Activated naive CD4-positive, alpha-beta T cell treated with anti-CD3 and anti-CD28 coated beads, Interleukin-2, amount 10 ng/mL, durations not matched to agents 7 days and 5 days (primary cell): Measurements from ENCODE around the gene COG7.

Experiments used
- CTCF ChIA-PET: fragments of 350-600 bp; sonication (Branson Sonifier 250); formaldehyde crosslinking; loops from one replicate; lab custom pipeline; 2021; ENCODE audit warnings: antibody characterized with exemption; lab: Charles Lee
- DNase-seq: peaks from one replicate; pipeline ENCODE4 v3.0.0-alpha.2; 2020
- H3K27ac Mint-ChIP-seq: one replicate; pipeline ENCODE4 v1.8.0; 2021; ENCODE audit warnings: mild to moderate bottlenecking, moderate library complexity, mixed read lengths
- H3K27me3 Mint-ChIP-seq: one replicate; pipeline ENCODE4 v1.8.0; 2021; ENCODE audit warnings: mild to moderate bottlenecking, mixed read lengths
- H3K36me3 Mint-ChIP-seq: one replicate; pipeline ENCODE4 v1.8.0; 2021; ENCODE audit warnings: mixed read lengths
- H3K4me1 Mint-ChIP-seq: one replicate; pipeline ENCODE4 v1.8.0; 2021; ENCODE audit warnings: mixed read lengths
- H3K4me3 Mint-ChIP-seq: one replicate; pipeline ENCODE4 v1.8.0; 2021; ENCODE audit warnings: mild to moderate bottlenecking, moderate library complexity, mixed read lengths
- H3K9me3 Mint-ChIP-seq: one replicate; pipeline ENCODE4 v1.8.0; 2021; ENCODE audit warnings: mixed read lengths

COG7 gene

GRCh38 chr16:23452572-23453337, at the start of gene COG7:
Gene COG7 (minus strand): TSS chr16:23453189. CDS start chr16:23452994, 195 bp downstream.
- H3K4me3 Mint-ChIP-seq = peak within 1 kb of the TSS; percentile 92
- peak within 1 kb of the TSS; percentile 84 for H3K27ac Mint-ChIP-seq
- peak; percentile 91 for DNase-seq
- H3K36me3 Mint-ChIP-seq = peaks cover 4% of the 10 kb centered on the region
- H3K4me1 Mint-ChIP-seq = peaks cover 27% of the 10 kb centered on the region
- no peaks in the 10 kb centered on the region for H3K27me3 Mint-ChIP-seq
- CTCF ChIA-PET = interaction anchor here (0.6 to 3.2 kb wide), 3 partner anchors 18 to 1156 kb away, joined by 3 to 22 read pairs (median 3); partner anchors contain the start of gene POLR3E
- H3K9me3 Mint-ChIP-seq = no peaks in the 10 kb centered on the region

DNA sequence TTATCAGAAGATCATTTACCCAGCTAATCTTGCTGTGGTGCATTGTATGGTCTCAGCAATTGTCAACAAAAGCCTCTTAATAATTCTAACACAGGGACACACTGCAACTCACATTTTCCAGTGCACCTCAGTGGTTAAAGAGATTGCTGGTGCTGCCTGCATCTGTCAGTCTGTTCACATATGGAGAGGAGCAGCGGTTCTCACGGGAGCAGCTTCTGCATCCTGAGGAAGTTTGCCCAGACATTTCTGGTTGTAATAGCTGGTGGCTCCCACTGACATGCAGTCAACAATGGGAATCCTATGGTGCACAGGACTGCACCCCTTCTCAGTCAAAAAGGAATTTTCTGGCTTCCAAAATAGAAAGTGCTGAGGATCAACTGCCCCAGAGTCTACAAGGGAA, 49.5 kb upstream of the COG7 start:
- Mint-ChIP-seq H3K27me3 (no peaks in the 10 kb centered on the region), H3K9me3 (no peaks in the 10 kb centered on the region), H3K36me3 (peaks cover 11% of the 10 kb centered on the region), H3K27ac (no peak overlapping the region), H3K4me1 (peaks cover 68% of the 10 kb centered on the region), H3K4me3 (no peak overlapping the region)
- CTCF ChIA-PET = no interaction called here
- DNase-seq = no peak

DNA sequence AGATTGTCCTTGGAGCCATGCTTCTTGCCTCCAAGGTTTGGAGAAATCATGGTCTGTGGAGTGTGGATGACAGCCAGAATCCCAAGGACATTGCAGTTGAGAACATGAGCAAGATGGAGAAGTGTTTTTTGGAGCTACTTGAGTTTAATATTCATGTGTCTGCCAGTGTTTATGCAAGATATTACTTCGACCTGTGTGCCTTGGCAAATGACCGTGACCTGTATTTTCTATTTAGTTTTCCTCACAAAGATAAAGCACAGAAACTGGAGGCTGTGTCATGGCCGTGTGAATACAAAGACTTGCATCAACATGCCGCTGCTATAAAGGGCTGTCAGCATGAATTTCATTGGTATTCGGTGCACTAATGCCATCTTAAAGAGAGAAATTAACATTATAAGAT, 48.3 kb upstream of the COG7 start:
- H3K4me1 Mint-ChIP-seq = peaks cover 71% of the 10 kb centered on the region
- peaks cover 10% of the 10 kb centered on the region for H3K36me3 Mint-ChIP-seq
- DNase-seq = no peak
- no peak overlapping the region for H3K4me3 Mint-ChIP-seq
- CTCF ChIA-PET = no interaction called here
- H3K27me3 Mint-ChIP-seq = no peaks in the 10 kb centered on the region
- no peaks in the 10 kb centered on the region for H3K9me3 Mint-ChIP-seq
- H3K27ac Mint-ChIP-seq = no peak overlapping the region

DNA sequence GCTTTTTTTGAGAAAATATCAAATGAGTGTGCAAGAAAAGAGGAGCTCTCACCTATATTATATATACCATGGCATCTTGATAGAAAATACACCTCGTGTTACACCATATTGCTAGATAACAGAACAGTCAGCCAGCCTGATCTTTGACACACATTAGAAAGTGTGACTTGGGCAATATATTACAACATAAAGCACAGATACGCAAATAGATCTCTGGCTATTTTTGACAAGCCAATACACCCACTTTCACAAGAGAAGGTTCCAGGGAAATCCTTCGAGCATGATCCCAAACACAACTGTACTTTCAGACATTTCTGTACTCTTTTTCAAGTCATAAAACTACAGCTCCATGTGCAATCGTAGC, 47.9 kb upstream of the COG7 start:
- Mint-ChIP-seq H3K27me3 (no peaks in the 10 kb centered on the region), H3K4me3 (no peak overlapping the region), H3K27ac (no peak overlapping the region), H3K36me3 (peaks cover 9% of the 10 kb centered on the region), H3K4me1 (peaks cover 67% of the 10 kb centered on the region), H3K9me3 (no peaks in the 10 kb centered on the region)
- CTCF ChIA-PET = no interaction called here
- DNase-seq = no peak

GRCh38 chr16:23500212-23500861, 47.3 kb upstream of the COG7 start:
- no peak overlapping the region for H3K27ac Mint-ChIP-seq
- peaks cover 14% of the 10 kb centered on the region for H3K36me3 Mint-ChIP-seq
- no peaks in the 10 kb centered on the region for H3K9me3 Mint-ChIP-seq
- no peak for DNase-seq
- peaks cover 63% of the 10 kb centered on the region for H3K4me1 Mint-ChIP-seq
- no peaks in the 10 kb centered on the region for H3K27me3 Mint-ChIP-seq
- no peak overlapping the region for H3K4me3 Mint-ChIP-seq
- CTCF ChIA-PET = interaction anchor here (1.1 kb wide), 1 partner anchor 66 kb away, joined by 4 read pairs; no protein-coding TSS in a partner anchor

DNA sequence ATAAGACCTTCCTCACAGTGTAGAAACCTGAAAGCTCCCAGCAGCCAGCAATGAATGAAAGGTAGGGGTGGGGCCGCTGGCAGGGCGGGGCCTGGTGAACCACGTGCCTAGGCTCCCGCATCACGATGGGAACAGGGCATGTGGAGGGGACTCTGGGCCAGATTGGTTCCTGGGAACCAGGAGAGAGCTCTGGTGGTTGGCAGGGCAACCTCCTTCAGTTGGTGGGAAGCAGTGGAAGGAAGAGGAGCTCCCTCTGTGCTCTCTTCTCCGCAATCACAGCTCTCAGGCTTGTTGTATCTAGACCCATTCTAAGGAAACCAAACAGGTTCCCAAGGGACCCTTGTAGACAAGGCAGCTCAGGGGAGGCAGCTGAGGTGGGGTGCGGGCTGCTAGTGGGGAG, 46.8 kb upstream of the COG7 start:
- Mint-ChIP-seq H3K9me3 (no peaks in the 10 kb centered on the region), H3K36me3 (peaks cover 14% of the 10 kb centered on the region), H3K4me3 (no peak overlapping the region), H3K27ac (no peak overlapping the region), H3K4me1 (peaks cover 58% of the 10 kb centered on the region), H3K27me3 (no peaks in the 10 kb centered on the region)
- no peak for DNase-seq
- CTCF ChIA-PET = interaction anchor here (1.1 kb wide), 1 partner anchor 65 kb away, joined by 4 read pairs; no protein-coding TSS in a partner anchor

DNA sequence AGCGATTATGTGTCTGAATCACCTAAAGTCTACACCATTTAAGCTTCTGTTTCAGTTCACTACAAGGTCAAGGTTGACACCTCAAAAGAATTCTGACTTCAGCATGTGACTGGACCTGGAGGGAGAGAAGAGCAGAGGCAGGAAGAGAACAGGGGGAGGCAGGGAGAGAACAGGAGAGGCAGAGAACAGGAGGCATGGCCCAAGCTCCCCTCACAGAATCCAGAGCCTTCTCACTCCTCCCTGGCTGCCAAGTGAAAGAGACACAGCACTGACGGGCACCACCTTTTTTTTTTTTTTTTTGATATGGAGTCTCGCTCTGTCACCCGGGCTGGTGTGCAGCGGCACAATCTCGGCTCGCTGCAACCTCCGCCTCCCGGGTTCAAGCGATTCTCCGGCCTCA, 45.9 kb upstream of the COG7 start:
- Mint-ChIP-seq H3K9me3 (no peaks in the 10 kb centered on the region), H3K27me3 (no peaks in the 10 kb centered on the region), H3K27ac (no peak overlapping the region), H3K4me1 (peaks cover 49% of the 10 kb centered on the region), H3K4me3 (no peak overlapping the region), H3K36me3 (peaks cover 17% of the 10 kb centered on the region)
- CTCF ChIA-PET = no interaction called here
- no peak for DNase-seq

- Mint-ChIP-seq H3K4me3 (no peak overlapping the region), H3K9me3 (no peaks in the 10 kb centered on the region), H3K27me3 (no peaks in the 10 kb centered on the region), H3K36me3 (peaks cover 24% of the 10 kb centered on the region), H3K27ac (peak overlapping the region; percentile 79), H3K4me1 (peaks cover 40% of the 10 kb centered on the region)
- no peak for DNase-seq
- CTCF ChIA-PET = no interaction called here
These were observed 44.5 kb upstream of the COG7 start for GRCh38 chr16:23497543-23497868.

- Mint-ChIP-seq H3K4me3 (no peak overlapping the region), H3K4me1 (peaks cover 36% of the 10 kb centered on the region), H3K27ac (peak overlapping the region; percentile 79), H3K9me3 (no peaks in the 10 kb centered on the region), H3K27me3 (no peaks in the 10 kb centered on the region), H3K36me3 (peaks cover 29% of the 10 kb centered on the region)
- CTCF ChIA-PET = no interaction called here
- no peak for DNase-seq
These were observed 44.0 kb upstream of the COG7 start for GRCh38 chr16:23496821-23497542.

- Mint-ChIP-seq H3K4me3 (no peak overlapping the region), H3K27me3 (no peaks in the 10 kb centered on the region), H3K27ac (peak overlapping the region; percentile 8), H3K4me1 (peaks cover 33% of the 10 kb centered on the region), H3K9me3 (no peaks in the 10 kb centered on the region), H3K36me3 (peaks cover 37% of the 10 kb centered on the region)
- CTCF ChIA-PET = interaction anchor here (0.6 to 0.7 kb wide), 2 partner anchors 20 to 101 kb away, joined by 3 read pairs; no protein-coding TSS in a partner anchor
- DNase-seq = no peak
These were observed 42.7 kb upstream of the COG7 start for GRCh38 chr16:23495671-23496070.

DNA sequence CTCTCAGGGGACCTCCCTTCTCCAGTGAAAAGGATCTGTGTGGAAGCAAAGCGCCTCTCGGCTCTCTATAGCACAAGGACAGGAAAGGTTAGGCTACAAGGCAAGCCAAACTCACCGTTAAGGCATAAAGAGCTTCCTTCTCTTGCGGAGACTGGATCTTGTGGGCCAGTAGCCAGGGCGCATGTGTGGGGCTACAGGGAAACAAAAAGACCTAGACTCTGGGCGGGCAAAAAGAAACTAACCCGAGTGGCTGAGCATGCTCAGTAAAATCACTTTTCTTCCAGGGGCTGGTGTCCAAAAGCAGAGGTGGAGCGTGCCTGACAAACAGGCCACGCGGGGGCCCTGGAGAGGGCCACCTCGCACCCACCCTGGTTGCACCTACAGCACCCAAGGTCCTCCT, 41.2 kb upstream of the COG7 start:
- Mint-ChIP-seq H3K4me1 (peaks cover 22% of the 10 kb centered on the region), H3K4me3 (no peak overlapping the region), H3K9me3 (no peaks in the 10 kb centered on the region), H3K36me3 (peaks cover 46% of the 10 kb centered on the region), H3K27me3 (no peaks in the 10 kb centered on the region), H3K27ac (no peak overlapping the region)
- no peak for DNase-seq
- CTCF ChIA-PET = no interaction called here

DNA sequence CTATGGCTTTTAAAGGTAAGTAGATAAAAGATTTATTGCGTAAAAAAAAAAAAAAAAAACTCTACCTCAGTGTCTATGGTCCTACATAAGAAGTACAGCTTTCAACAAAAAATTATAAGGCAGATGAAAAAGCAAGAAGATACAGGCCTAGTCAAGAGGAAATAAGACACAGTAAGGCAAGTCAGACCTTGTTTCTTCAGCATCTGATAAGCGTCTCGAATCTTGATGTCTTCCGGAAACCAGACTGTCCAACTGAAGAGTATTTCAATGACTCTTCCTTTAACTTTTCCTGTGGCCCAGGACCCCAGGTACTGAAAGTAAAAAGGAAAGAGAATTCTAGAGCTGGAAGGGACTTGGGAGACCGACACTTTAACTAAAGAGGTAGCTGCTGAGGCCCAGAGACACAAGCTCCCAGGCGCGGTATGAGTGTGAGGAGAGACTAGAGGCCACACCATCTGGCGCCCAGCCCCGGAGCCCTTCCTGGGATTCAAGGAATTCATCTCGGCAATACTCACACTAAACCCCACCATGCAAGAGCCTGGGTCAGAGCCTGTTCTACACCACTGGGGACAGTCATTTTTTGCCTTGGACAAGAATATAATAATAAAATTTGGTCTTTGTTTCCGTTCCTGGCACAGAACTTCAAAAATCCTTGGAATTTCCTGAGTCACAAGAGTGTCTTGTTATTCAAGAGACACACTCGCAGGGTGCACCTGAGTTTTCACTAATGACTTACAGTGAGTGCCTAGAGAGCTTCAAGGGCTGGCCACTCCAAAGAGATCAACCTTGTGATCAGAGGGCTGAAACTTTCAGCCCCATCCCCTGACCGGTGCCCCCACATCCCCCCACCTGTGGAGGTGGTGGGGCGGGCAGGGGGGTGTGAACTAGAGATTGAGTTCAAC, 38.8 kb upstream of the COG7 start:
- Mint-ChIP-seq H3K4me3 (no peak overlapping the region), H3K27me3 (no peaks in the 10 kb centered on the region), H3K27ac (no peak overlapping the region), H3K4me1 (peaks cover 5% of the 10 kb centered on the region), H3K9me3 (no peaks in the 10 kb centered on the region), H3K36me3 (peaks cover 51% of the 10 kb centered on the region)
- DNase-seq = no peak
- CTCF ChIA-PET = interaction anchor here (1.6 to 2.1 kb wide), 2 partner anchors 12 to 56 kb away, joined by 3 to 10 read pairs; no protein-coding TSS in a partner anchor

DNA sequence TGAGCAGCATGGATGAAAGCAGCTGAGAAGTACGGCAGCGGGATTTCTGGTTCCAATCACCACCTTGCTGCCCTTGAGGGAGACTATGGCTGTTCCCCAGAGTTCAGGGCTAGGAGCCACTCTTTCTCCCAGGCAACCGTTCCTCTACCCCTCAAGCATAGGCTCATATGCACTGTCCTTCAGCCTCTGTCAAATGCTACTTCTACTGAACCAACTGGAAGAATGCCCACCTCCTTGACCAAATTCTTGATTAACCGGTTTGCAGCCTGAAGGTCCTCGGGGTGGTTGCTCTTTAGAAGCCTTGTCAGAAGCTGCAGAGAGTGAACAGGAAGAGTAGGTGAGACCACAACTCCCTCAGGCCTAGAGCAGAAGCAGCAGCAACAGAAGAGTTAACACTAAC, 33.5 kb upstream of the COG7 start:
- CTCF ChIA-PET = no interaction called here
- Mint-ChIP-seq H3K9me3 (no peaks in the 10 kb centered on the region), H3K4me3 (no peak overlapping the region), H3K4me1 (no peaks in the 10 kb centered on the region), H3K36me3 (peaks cover 61% of the 10 kb centered on the region), H3K27ac (no peak overlapping the region), H3K27me3 (no peaks in the 10 kb centered on the region)
- no peak for DNase-seq
